Calu3 (cell line): ENCODE data around the gene TGFBR3. TPM values are rescaled to one million over a fixed set of nuclear protein-coding genes. Genes with fewer than 3 reads are reported as not detected.

Experiments
- BruUV-seq: library from RNA; stranded (reverse); fragments of 400-500 nt; replicated peaks from 2 replicates; lab custom pipeline; 2021; lab: Mats Ljungman, UMichigan
- CTCF ChIA-PET: fragments of 300-600 bp; sonication (Branson Sonifier 250); formaldehyde crosslinking; loops from one replicate; lab custom pipeline; 2022; ENCODE audit warnings: antibody characterized with exemption; lab: Charles Lee
- DNase-seq: peaks from one replicate; pipeline ENCODE4 v3.0.0; 2022
- H3K27ac Mint-ChIP-seq: one replicate; pipeline ENCODE4 v1.8.0; 2022; ENCODE audit warnings: mixed read lengths; ENCODE audit not compliant: unreplicated experiment
- H3K27me3 Mint-ChIP-seq: one replicate; pipeline ENCODE4 v1.8.0; 2022; ENCODE audit warnings: mixed read lengths; ENCODE audit not compliant: unreplicated experiment
- H3K36me3 Mint-ChIP-seq: one replicate; pipeline ENCODE4 v1.8.0; 2022; ENCODE audit warnings: mild to moderate bottlenecking, moderate library complexity, mixed read lengths; ENCODE audit not compliant: insufficient read depth, unreplicated experiment
- H3K4me1 Mint-ChIP-seq: one replicate; pipeline ENCODE4 v1.8.0; 2022; ENCODE audit warnings: mild to moderate bottlenecking, low read depth, mixed read lengths; ENCODE audit not compliant: unreplicated experiment
- H3K4me3 Mint-ChIP-seq: one replicate; pipeline ENCODE4 v1.8.0; 2022; ENCODE audit warnings: mild to moderate bottlenecking, low read depth, moderate library complexity, mixed read lengths; ENCODE audit not compliant: unreplicated experiment
- H3K9me3 Mint-ChIP-seq: one replicate; pipeline ENCODE4 v1.8.0; 2022; ENCODE audit warnings: low read depth, mixed read lengths; ENCODE audit not compliant: unreplicated experiment
- CTCF ChIP-seq: fragments of 200-600 bp; IDR thresholded peaks from one replicate; pipeline ENCODE4 v1.8.0; 2022; ENCODE audit warnings: antibody characterized with exemption; ENCODE audit not compliant: unreplicated experiment
- intact Hi-C: fragments of 100-400 bp; cut with micrococcal nuclease; formaldehyde crosslinking; loops from one replicate; pipeline ENCODE4 v1.10.0; 2022; ENCODE audit not compliant: unreplicated experiment
- total RNA-seq: library from RNA; stranded (reverse); gene quantifications from 2 replicates; pipeline ENCODE4 v1.2.3, GENCODE V29; 2022

Gene TGFBR3
- total RNA-seq, 1 experiment from 2014 or later: 10.8 TPM

GRCh38 chr1:91806181-91806768 lies 79.7 kb downstream of the TGFBR3 start:
- Mint-ChIP-seq H3K9me3 (no peaks in the 10 kb centered on the region), H3K4me3 (no peak overlapping the region), H3K27ac (no peak overlapping the region), H3K27me3 (no peaks in the 10 kb centered on the region), H3K36me3 (no peaks in the 10 kb centered on the region), H3K4me1 (peaks cover 29% of the 10 kb centered on the region)
- intact Hi-C loops: no loop called here
- TF ChIP-seq CTCF: no peak
- CTCF ChIA-PET: interaction anchor here (0.5 kb wide), 1 partner anchor 600 kb away, joined by 3 read pairs; no protein-coding TSS in a partner anchor
- no TSS peak for BruUV-seq
- no peak for DNase-seq

GRCh38 chr1:91805311-91805801 lies 80.6 kb downstream of the TGFBR3 start:
- peaks cover 29% of the 10 kb centered on the region for H3K4me1 Mint-ChIP-seq

GRCh38 chr1:91804546-91805023 lies 81.4 kb downstream of the TGFBR3 start:
- BruUV-seq: no TSS peak
- H3K27ac Mint-ChIP-seq: peak overlapping the region; percentile 60
- no peaks in the 10 kb centered on the region for H3K27me3 Mint-ChIP-seq
- intact Hi-C loops: no loop called here
- peak overlapping the region; percentile 23 for H3K4me3 Mint-ChIP-seq
- H3K9me3 Mint-ChIP-seq: no peaks in the 10 kb centered on the region
- CTCF ChIA-PET: no interaction called here
- no peak for TF ChIP-seq CTCF
- H3K4me1 Mint-ChIP-seq: peaks cover 29% of the 10 kb centered on the region
- DNase-seq: peak; percentile 7
- no peaks in the 10 kb centered on the region for H3K36me3 Mint-ChIP-seq

More at GRCh38 chr1:91805311-91805801, 80.6 kb downstream of the TGFBR3 start:
- BruUV-seq: no TSS peak
- peak overlapping the region; percentile 60 for H3K27ac Mint-ChIP-seq
- intact Hi-C loops: no loop called here
- no peak overlapping the region for H3K4me3 Mint-ChIP-seq
- CTCF ChIA-PET: no interaction called here
- H3K36me3 Mint-ChIP-seq: no peaks in the 10 kb centered on the region
- H3K27me3 Mint-ChIP-seq: no peaks in the 10 kb centered on the region
- TF ChIP-seq CTCF: no peak
- H3K9me3 Mint-ChIP-seq: no peaks in the 10 kb centered on the region
- no peak for DNase-seq

GRCh38 chr1:91803847-91804545 lies 82.0 kb downstream of the TGFBR3 start:
- H3K36me3 Mint-ChIP-seq: no peaks in the 10 kb centered on the region
- TF ChIP-seq CTCF: no peak
- H3K27ac Mint-ChIP-seq: peak overlapping the region; percentile 60
- H3K4me3 Mint-ChIP-seq: peak overlapping the region; percentile 23
- intact Hi-C loops: no loop called here
- peak; percentile 44 for DNase-seq
- no peaks in the 10 kb centered on the region for H3K9me3 Mint-ChIP-seq
- H3K4me1 Mint-ChIP-seq: peaks cover 23% of the 10 kb centered on the region
- no peaks in the 10 kb centered on the region for H3K27me3 Mint-ChIP-seq
- CTCF ChIA-PET: no interaction called here
- no TSS peak for BruUV-seq
